Left colon (tissue), 2 donors: ENCODE results near the gene ASGR1. TPM values are rescaled to one million over a fixed set of nuclear protein-coding genes. Genes with fewer than 3 reads are reported as not detected.
"Not testable (repeated sequence)": the region's sequence is repeated elsewhere in the genome, so short reads cannot be mapped to it uniquely, and the experiment has no call there.

Experiments
- ATAC-seq: fragments of 200-7000 bp; cut with Tn5 transposase; one replicate; pipeline ENCODE4 v1.9.1; 2020; ENCODE audit warnings: mild to moderate bottlenecking, moderate library complexity
- DNase-seq, 2 donors: peaks; one replicate each; pipeline ENCODE4 v3.0.0-alpha.2; 2020
- intact Hi-C, 2 donors: fragments of 100-400 bp; cut with DNase I in 1 of 2; cut with micrococcal nuclease in 1 of 2; formaldehyde crosslinking; loops; one replicate each; pipeline versions ENCODE4 v1.11.2 to v1.14.0; 2022; cut with DNase I, micrococcal nuclease
- microRNA-seq, 2 donors: library from miRNA; unstranded; fragments of <30 nt; microRNA quantifications; one replicate each; pipeline versions ENCODE4 v1.1.0 to v1.2.0, GENCODE V29; 2020
- total RNA-seq, 2 donors: library from RNA; stranded (reverse); fragmentation: NEBNext Ultra II Directional; extraction: Animal tissue kit (Norgen Biotek cat#: 25700); gene quantifications; one replicate each; pipeline ENCODE4 v1.2.1, GENCODE V29; 2021
- donor health status: DM: no; HTN: no; CAD: no.
- donor health status: DM: yes; HTN: yes; CAD: no.

The ASGR1 gene
- total RNA-seq, 2 donors from 2014 or later: 0.37 to 0.42 TPM

DNA sequence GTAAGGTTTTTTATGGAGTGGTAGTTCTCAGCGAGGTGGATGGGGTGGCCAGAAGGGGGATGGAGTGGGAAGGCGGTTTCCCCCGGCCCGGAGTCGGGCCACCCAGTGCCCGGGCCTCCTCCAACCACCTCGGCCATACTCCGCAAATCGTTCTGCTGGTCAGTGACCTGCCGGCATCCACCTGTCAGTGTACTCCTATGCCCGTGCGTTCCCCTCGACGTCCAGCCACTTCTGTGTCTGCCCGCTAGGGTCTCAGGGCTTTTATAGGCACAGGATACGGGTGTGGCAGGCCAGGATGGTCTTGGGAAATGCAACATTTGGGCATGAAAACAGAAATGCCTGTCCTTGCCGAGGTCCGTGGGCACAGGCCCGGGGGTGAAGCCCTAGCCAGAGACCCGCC lies 45.3 kb downstream of the ASGR1 start:
- ATAC-seq (no peak), DNase-seq (no peak)
- intact Hi-C loops: no loop called here

DNA sequence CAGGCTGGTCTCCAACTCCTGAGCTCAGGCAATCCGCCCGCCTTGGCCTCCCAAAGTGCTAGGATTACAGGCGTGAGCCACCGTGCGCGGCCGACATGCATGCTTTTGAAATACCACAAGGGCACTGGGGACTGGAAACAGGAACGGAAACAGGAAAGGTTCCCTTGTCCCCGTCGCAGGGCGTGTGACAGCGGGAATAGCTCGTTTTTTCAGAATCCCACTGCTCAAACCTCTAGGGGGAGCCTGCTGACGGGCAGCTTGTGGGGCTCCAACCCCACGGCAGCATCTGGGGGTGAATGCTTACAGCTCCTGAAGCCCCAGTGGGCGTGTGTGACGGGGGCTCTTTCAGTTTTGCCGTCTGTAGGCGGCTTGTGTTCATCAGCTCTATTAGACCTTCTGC lies 45.7 kb downstream of the ASGR1 start:
- DNase-seq (no peak), ATAC-seq (no peak)
- intact Hi-C loops: no loop called here

DNA sequence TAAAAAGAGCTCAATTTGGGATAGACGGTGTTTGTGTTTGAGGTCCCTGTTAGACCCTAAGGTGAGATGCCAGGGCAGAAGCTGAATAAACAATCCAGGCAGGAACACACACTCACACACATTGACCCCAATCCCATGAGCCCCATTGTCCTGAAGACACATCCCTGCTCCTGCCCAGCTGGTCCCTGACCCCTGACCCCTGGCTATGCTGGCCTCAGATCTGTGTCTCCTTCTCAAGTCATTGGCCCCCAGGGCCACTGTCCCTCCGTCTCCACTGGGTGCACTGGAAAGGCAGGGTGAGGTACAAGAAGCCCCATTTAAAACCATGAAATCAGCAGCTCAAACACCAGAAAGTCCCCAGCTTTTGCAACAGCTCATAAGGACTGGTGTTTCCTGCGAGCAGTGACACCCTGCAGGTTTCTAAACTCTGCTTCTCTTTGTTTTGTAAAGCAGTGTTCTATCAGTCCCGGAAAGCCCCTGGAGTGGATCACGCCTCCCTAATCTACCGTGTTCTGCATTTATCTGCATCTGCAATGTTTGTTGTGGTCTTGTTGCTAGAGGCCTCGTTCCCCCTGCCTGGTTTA lies 46.6 kb downstream of the ASGR1 start:
- ATAC-seq (no peak), DNase-seq (no peak)
- intact Hi-C loops: no loop called here

DNA sequence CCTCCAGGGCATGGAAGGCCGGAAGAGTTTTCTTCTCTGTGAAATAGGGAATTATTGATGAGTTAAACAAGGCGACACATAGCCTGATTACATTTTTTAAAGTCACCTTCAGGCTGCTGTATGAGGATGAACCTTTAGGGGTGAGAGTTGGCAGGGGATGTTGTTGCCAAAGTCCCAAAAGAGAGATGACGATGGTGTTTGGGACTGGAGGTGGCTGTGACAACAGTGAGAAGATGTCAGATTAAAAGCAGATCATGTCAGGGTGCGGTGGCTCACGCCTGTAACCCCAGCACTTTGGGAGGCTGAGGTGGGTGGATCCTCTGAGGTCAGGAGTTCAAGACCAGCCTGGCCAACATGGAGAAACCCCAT lies 47.8 kb downstream of the ASGR1 start:
- no peak for DNase-seq
- intact Hi-C loops: no loop called here
- no peak for ATAC-seq

DNA sequence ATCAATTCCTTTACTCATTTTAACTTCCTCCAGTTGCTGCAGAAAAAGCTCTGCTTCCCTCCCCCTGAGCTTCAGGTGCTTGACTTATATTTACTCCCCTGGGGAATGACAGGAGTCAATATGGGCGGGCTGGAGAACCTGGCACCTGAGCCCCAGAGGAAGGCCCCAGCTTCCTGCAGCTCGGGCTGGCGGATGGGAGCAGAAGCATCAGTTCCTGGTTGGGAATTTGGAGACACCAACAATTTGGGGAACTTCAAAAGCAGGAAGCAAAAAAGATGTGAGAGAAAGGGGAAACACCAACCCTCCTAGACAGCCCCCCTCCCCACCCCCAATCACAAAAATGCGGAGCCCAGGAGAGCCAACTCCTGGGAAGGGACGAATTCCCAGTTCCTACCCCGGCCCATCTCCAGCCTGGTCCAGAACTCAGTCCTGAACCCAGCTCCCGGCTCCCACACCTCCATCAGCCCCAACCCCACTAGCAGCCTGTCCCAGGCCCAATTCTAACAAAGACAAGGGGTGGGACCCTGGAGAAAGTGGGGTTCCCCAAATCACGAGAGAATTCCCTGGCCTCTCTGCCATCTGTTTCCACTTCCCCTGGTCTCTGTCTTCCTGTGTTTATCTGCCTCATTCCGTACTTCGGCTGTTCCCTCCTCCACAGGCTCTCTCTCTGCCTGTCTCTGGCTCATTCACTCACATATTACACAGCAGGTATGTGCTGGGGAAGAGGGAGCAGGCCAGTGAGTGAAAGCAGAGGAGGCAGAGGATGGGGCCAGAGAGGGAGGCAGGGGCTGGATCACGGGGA lies 48.3 kb downstream of the ASGR1 start:
- DNase-seq (no peak), ATAC-seq (no peak)
- intact Hi-C loops: no loop called here

DNA sequence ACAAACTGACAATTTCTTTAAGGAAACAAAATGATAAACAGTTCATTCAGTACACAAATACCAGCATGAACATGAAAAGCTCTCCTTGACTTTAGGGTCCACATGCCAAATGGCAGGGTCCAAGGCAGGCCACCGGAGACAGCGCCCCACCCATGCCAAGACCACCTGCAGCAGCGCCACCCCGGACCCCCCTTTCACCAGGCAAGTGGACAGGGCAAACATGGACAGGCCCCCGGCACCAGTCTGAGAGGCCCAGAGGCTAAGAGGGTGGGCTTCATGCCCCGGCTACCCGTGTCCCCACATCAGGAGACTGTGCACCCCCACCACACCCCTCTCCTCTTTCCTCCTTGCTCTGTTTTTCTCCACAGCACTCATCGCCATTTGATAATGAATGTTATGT lies 49.9 kb downstream of the ASGR1 start:
- intact Hi-C loops: no loop called here
- ATAC-seq (no peak), DNase-seq (no peak)

DNA sequence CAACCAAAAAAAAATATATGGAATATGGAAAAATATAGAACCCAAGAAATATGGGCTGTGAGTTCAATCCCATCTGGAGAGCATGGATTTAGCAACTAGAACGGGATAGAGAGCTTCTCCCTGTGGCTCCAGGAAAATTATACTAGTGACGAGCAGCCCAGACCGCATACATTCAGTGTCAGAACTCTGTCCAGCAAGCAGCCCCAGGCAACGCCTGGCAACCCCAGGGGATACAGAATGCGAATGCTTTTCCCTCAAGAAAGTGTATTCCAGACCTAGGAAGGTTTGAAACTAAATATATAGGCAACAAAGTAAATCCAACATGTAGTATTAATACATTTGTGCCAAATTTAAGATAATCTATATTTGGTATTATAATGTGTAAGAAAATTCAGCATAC lies 51.0 kb downstream of the ASGR1 start:
- DNase-seq: no peak
- no peak for ATAC-seq
- intact Hi-C loops: no loop called here

DNA sequence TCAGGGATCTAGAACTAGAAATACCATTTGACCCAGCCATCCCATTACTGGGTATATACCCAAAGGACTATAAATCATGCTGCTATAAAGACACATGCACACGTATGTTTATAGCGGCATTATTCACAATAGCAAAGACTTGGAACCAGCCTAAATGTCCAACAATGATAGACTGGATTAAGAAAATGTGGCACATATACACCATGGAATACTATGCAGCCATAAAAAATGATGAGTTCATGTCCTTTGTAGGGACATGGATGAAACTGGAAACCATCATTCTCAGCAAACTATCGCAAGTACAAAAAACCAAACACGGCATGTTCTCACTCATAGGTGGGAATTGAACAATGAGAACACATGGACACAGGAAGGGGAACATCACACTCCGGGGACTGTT lies 51.7 kb downstream of the ASGR1 start:
- DNase-seq, ATAC-seq, intact Hi-C loops: not testable (repeated sequence)

DNA sequence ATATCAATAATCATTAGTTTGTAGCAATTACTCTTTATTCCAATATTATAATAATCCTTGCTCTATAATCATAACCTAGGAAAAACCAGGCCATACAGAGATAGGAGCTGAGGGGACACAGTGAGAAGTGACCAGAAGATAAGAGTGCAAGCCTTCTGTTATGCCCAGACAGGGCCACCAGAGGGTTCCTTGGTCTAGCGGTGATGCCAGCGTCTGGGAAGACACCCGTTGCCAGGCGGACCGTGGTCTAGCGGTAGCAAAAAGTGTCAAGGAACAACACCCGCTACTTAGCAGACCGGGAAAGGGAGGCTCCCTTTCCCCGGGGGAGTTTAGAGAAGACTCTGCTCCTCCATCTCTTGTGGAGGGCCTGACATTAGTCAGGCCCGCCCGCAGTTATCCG lies 52.8 kb downstream of the ASGR1 start:
- DNase-seq: not testable (repeated sequence)

DNA sequence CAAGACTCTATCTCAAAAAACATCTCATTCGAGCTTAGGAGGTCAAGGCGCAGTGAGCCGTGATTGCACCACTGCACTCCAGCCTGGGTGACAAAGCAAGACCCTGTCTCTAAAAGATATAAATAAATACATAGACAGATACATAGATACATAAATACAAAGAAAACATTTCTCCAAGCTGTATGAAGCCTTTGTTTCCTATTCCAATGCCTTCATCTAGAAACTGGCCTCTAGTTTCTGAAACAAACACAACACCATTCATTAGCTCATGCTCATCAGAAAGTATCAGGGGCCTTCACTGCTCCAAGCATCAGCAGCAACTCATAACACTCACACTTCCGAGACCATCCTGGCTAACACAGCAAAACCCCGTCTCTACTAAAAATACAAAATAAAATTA lies 54.2 kb downstream of the ASGR1 start:
- DNase-seq (no peak), ATAC-seq (no peak)
- intact Hi-C loops: no loop called here

More for the DNA sequence above, 52.8 kb downstream of the ASGR1 start:
- ATAC-seq, intact Hi-C loops: not testable (repeated sequence)

DNA sequence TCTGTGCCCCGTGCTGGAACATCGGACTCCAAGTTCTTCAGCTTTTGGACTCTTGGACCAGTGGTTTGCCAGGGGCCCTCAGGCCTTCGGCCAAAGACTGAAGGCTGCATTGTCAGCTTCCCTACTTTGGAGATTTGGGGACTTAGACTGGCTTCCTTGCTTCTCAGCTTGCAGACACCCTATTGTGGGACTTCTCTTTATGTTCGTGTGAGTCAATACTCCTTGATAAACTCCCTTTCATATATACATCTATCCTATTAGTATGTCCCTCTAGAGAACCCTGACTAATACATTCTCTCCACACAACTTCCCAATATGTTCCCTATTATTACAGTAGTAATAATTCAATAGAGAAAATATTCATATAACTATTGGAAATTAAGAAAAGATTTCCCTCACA lies 55.3 kb downstream of the ASGR1 start:
- ATAC-seq (no peak), DNase-seq (no peak)
- intact Hi-C loops: no loop called here

Small RNA genes within 50 kb of the gene (microRNA-seq; reads per million reads assigned to microRNA genes)
- 1,274 to 1,462 reads per million in 2 donors for gene MIR324

Other genes with a start within 250 kb of the ASGR1 start
- not detected for gene ALOX12, start 183.3 kb downstream of the ASGR1 start, total RNA-seq
- 100 to 1,000 TPM; 183 to 188 TPM for gene RNASEK, start 166.7 kb downstream of the ASGR1 start, total RNA-seq
- 1 to 10 TPM; 2.0 to 2.6 TPM for gene BCL6B, start 156.3 kb downstream of the ASGR1 start, total RNA-seq
- gene SLC16A13, start 143.4 kb downstream of the ASGR1 start, total RNA-seq: 10 to 100 TPM in 1 of 2 donors, 1 to 10 TPM in 1; 9.0 to 10.0 TPM
- gene SLC16A11, start 135.3 kb downstream of the ASGR1 start, total RNA-seq: under 1 TPM; 0.58 to 0.84 TPM
- 1 to 10 TPM; 4.2 to 7.6 TPM for gene CLEC10A, start 99.1 kb downstream of the ASGR1 start, total RNA-seq
- under 1 TPM in 1 of 2 donors, not detected in 1; 0.25 TPM for gene ASGR2, start 64.5 kb downstream of the ASGR1 start, total RNA-seq
- 1 to 10 TPM; 4.0 to 7.3 TPM for gene DLG4, start 40.5 kb upstream of the ASGR1 start, total RNA-seq
- gene ACADVL, start 40.6 kb upstream of the ASGR1 start, total RNA-seq: 1,000 to 10,000 TPM in 1 of 2 donors, 100 to 1,000 TPM in 1; 784 to 1,134 TPM
- gene DVL2, start 55.1 kb upstream of the ASGR1 start, total RNA-seq: 10 to 100 TPM; 30.9 to 34.9 TPM
- 10 to 100 TPM; 33.9 to 44.1 TPM for gene PHF23, start 60.1 kb upstream of the ASGR1 start, total RNA-seq
- gene GABARAP, start 63.1 kb upstream of the ASGR1 start, total RNA-seq: 100 to 1,000 TPM; 431 to 505 TPM
- gene CTDNEP1, start 72.4 kb upstream of the ASGR1 start, total RNA-seq: 100 to 1,000 TPM; 108 to 117 TPM
- 10 to 100 TPM; 42.4 to 55.4 TPM for gene ELP5, start 72.8 kb upstream of the ASGR1 start, total RNA-seq
- 1,000 to 10,000 TPM in 1 of 2 donors, 100 to 1,000 TPM in 1; 997 to 1,004 TPM for gene CLDN7, start 83.1 kb upstream of the ASGR1 start, total RNA-seq
- gene SLC2A4, start 102.3 kb upstream of the ASGR1 start, total RNA-seq: 1 to 10 TPM; 1.4 to 9.7 TPM
- 10 to 100 TPM; 19.7 to 23.6 TPM for gene YBX2, start 115.3 kb upstream of the ASGR1 start, total RNA-seq
- gene EIF5A, start 128.3 kb upstream of the ASGR1 start, total RNA-seq: 100 to 1,000 TPM; 330 to 413 TPM
- 10 to 100 TPM; 71.2 to 72.4 TPM for gene GPS2, start 136.0 kb upstream of the ASGR1 start, total RNA-seq
- gene NEURL4, start 150.0 kb upstream of the ASGR1 start, total RNA-seq: 10 to 100 TPM; 32.7 to 44.5 TPM
- gene ACAP1, start 157.2 kb upstream of the ASGR1 start, total RNA-seq: 1 to 10 TPM; 4.1 to 9.0 TPM
- gene KCTD11, start 172.8 kb upstream of the ASGR1 start, total RNA-seq: 10 to 100 TPM in 1 of 2 donors, 1 to 10 TPM in 1; 9.4 to 10.1 TPM
- gene TMEM95, start 175.8 kb upstream of the ASGR1 start, total RNA-seq: not detected
- 10 to 100 TPM; 22.2 to 24.9 TPM for gene TNK1, start 201.7 kb upstream of the ASGR1 start, total RNA-seq
- gene PLSCR3, start 215.2 kb upstream of the ASGR1 start, total RNA-seq: 10 to 100 TPM in 1 of 2 donors, 1 to 10 TPM in 1; 8.9 to 10.2 TPM
- gene TMEM256, start 224.7 kb upstream of the ASGR1 start, total RNA-seq: 10 to 100 TPM; 70.8 to 81.0 TPM
- gene NLGN2, start 228.5 kb upstream of the ASGR1 start, total RNA-seq: 1 to 10 TPM; 2.7 to 6.6 TPM
- not detected for gene SPEM1, start 241.0 kb upstream of the ASGR1 start, total RNA-seq
- gene SPEM2, start 246.2 kb upstream of the ASGR1 start, total RNA-seq: not detected
- gene SPEM3, start 249.5 kb upstream of the ASGR1 start, total RNA-seq: not detected